22Rv1 (cell line): ENCODE results near the gene KIFC1.

Source experiments
- H3K27ac ChIP-seq: fragments of 450-650 bp; 2 replicates; pipeline ENCODE4 v1.5.1; 2017
- CTCF ChIP-seq: fragments of 450-650 bp; IDR thresholded peaks from 2 replicates; pipeline ENCODE4 v1.5.1; 2017; ENCODE audit warnings: mild to moderate bottlenecking
- ZFX ChIP-seq: fragments of 450-650 bp; IDR thresholded peaks from 2 replicates; pipeline ENCODE4 v1.6.1; 2017; ENCODE audit warnings: antibody characterized with exemption, borderline replicate concordance

The KIFC1 gene

GRCh38 chr6:33433001-33433543, 41.4 kb downstream of the KIFC1 start:
- no peak overlapping the region for H3K27ac ChIP-seq
- TF ChIP-seq ZFX = no peak
- TF ChIP-seq CTCF = no peak

- H3K27ac ChIP-seq = no peak overlapping the region
- no peak for TF ChIP-seq ZFX
Measured at GRCh38 chr6:33433544-33434191, 42.0 kb downstream of the KIFC1 start.

- no peak overlapping the region for H3K27ac ChIP-seq
Measured at GRCh38 chr6:33434961-33435360, 43.3 kb downstream of the KIFC1 start.

GRCh38 chr6:33437666-33438065, 46.0 kb downstream of the KIFC1 start:
- H3K27ac ChIP-seq = no peak overlapping the region
- TF ChIP-seq ZFX (no peak), CTCF (no peak)

More at GRCh38 chr6:33434961-33435360, 43.3 kb downstream of the KIFC1 start:
- no peak for TF ChIP-seq ZFX
- no peak for TF ChIP-seq CTCF

- H3K27ac ChIP-seq = no peak overlapping the region
Measured at GRCh38 chr6:33438978-33439594, 47.5 kb downstream of the KIFC1 start.

GRCh38 chr6:33439956-33440648, 48.5 kb downstream of the KIFC1 start:
- TF ChIP-seq CTCF = no peak
- TF ChIP-seq ZFX = no peak
- no peak overlapping the region for H3K27ac ChIP-seq

More at GRCh38 chr6:33438978-33439594, 47.5 kb downstream of the KIFC1 start:
- TF ChIP-seq ZFX = no peak
- TF ChIP-seq CTCF = no peak

GRCh38 chr6:33440649-33441309, 49.2 kb downstream of the KIFC1 start:
- TF ChIP-seq ZFX (no peak), CTCF (no peak)

More at GRCh38 chr6:33440649-33441309, 49.2 kb downstream of the KIFC1 start:
- H3K27ac ChIP-seq = no peak overlapping the region
